ENCODE data around the gene IL1RAPL2. TPM values are rescaled to one million over a fixed set of nuclear protein-coding genes. Genes with fewer than 3 reads are reported as not detected.
A peak's percentile ranks its signal among the peaks of the same experiment; 100 is the strongest.
"Not testable (repeated sequence)": the region's sequence is repeated elsewhere in the genome, so short reads cannot be mapped to it uniquely, and the experiment has no call there.

The IL1RAPL2 gene
- total RNA-seq, 1 donor from 2014 or later = 1.8 TPM

DNA sequence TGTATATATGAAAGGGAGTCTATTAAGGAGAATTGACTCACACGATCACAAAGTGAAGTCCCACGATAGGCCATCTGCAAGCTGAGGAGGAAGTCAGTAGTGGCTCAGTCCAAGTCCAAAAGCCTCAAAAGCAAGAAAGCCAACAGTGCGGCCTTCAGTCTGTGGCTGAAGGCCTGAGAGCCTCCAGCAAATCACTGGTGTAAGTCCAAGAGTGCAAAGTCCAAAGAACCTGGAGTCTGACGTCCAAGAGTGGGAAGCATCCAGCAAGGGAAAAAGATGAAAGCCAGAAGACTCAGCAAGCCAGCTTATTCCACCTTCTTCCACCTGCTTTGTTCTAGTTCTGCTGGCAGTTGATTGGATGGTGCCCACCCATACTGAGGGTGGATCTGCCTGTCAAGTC is 104.1 kb downstream of the IL1RAPL2 start:
- no peak for DNase-seq

DNA sequence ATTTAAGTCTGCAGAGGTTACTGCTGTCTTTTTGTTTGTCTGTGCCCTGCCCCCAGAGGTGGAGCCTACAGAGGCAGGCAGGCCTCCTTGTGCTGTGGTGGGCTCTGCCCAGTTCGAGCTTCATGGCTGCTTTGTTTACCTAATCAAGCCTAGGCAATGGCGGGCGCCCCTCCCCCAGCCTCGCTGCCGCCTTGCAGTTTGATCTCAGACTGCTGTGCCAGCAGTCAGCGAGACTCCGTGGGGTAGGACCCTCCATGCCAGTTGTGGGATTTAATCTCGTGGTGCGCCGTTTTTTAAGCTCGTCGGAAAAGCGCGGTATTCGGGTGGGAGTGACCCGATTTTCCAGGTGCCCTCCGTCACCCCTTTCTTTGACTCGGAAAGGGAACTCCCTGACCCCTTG is 111.5 kb downstream of the IL1RAPL2 start:
- DNase-seq = not testable (repeated sequence)

DNA sequence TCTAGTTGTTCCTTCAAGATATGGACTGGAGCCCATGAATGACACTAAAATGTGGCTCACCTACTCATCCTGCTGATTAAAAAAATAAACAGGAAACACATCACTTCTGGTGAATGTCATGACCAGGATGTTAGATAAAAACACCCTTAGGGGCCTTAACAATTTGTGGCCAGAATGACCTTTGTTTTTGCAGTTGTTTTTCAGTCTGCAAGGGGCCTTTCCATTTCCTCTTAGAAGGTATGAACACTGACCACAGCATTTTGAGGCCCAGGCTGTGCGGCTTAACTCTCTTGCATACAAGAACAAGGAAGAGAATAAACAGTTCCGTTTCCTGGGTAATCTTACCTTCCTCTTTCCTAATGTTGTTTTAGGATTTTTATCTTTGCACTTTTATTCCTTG is 113.2 kb downstream of the IL1RAPL2 start:
- DNase-seq = no peak

DNA sequence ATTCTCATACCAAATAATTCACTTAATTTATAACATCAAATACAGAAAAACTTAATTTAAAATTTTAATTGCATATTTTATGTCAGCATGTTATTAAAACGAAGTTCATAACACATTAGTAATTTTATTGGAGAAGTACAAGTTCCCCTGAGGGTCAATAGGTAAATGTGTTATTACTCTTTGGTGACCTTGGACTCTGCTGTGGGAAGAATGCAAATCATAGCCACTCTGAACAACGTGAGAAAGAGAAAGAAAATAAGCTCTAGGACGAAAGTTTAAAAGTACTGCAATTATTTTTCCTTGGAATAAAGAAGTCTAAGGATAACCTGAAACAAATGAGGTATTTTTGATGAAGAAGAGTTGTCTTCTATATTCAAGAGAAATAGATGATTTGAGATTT is 115.2 kb downstream of the IL1RAPL2 start:
- no peak for DNase-seq

DNA sequence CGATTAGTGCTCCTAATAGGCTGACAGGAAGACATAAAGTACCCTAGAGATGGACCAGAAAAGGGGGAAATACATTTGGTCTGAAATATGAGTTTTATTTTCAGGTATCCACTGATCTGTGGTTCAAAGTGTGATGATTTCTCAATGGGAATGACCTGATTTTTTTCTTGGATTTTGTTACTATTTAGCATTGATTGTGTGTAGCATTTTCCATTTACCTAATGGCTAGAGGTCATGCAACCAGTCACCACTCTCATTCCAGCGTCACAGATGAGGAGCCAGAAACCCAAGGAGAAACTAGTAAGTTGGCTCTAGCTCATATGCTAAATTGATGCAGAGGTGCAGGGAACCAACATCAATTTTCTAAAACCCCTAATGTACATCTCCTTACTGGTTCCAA is 118.1 kb downstream of the IL1RAPL2 start:
- no peak for DNase-seq

DNA sequence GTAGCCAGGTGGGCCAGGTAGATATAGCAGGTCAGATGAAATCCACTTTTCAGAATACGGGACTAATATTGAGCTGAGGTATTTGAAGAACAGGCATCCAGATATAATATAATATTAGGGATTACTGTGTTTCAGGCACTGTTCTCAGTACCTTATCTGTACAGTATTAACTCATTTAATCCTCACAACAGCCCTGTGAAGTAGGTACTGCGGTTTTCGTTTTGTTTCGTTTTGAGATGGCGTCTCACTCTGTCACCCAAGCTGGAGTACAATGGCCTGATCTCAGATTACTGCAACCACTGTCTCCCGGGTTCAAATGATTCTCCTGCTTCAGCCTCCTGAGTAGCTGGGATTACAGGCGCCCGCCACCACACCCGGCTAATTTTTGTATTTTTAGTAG is 129.6 kb downstream of the IL1RAPL2 start:
- no peak for DNase-seq

DNA sequence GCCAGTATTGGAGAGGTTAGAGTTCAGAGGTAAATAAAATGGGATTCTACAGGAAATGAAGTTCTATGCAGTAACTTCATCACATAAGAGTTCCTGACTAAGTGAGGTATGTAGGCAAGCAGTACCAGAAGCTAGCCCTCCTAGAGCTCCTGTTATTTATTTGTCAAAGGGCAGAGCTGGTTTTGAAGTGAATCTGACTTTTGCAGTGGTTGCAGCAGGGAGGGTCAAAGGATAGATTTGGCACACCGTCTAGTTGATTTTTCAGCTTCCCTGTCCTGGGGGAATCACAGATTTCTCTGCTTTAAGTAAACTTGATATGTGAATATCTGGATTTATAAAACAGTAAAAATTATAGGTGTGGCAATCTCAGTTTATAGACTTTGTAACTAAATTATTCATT is 130.7 kb downstream of the IL1RAPL2 start:
- no peak for DNase-seq

DNA sequence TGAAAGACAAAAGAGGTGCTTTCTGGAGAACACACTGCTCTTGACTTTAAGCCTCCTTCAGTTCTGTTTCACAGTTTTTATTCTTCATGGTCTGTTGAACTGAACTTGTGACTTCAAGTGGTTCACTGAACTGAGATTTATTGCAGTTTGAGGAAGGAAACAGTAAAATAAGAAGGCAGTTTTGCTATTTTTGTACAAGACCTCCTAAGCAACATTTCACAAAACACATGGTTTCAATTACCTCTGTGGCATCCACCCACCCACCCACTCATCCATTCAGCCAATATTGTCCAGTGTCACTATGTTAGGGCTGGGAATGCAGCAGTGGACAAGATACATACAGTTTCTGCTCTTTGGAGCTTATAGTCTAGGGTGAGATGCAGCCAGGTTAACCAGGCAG is 131.3 kb downstream of the IL1RAPL2 start:
- peak; percentile 12 for DNase-seq

DNA sequence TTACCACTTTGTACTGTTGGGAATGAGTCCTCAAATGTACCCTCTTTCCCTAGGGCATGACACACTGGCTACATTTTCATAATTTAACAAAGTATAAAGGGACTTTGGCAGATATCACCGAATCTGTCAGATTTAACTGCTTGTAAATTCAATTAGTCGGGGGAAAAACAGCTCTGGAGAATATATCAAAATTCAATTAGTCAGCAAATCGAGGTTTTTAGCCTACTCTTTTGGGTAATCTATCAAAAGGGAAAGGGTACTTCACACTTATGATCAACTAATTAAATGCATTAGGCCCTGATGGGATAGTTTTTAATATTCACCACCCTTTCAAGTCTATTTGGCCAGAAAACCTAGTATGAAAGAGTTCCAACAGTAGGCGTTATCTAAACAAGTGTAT is 141.0 kb downstream of the IL1RAPL2 start:
- no peak for DNase-seq

DNA sequence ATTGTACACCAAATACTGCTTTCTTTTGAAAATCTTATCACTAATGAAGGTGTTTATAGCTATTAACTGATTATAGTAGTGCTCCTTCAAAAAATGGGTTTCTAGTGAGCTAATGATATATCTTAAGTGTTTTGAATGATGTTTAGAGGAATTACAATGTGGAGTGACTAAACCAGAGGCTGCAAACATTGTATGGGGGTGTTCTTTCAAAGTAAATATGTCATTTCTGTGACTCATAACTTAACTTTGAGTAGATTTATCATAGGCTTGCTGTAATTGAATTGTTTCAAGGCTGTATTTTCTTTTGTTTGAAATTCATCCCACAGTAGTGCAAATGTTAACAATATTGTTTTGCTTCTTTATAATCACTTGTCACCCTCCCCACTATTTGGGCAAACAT is 141.6 kb downstream of the IL1RAPL2 start:
- DNase-seq = no peak

DNA sequence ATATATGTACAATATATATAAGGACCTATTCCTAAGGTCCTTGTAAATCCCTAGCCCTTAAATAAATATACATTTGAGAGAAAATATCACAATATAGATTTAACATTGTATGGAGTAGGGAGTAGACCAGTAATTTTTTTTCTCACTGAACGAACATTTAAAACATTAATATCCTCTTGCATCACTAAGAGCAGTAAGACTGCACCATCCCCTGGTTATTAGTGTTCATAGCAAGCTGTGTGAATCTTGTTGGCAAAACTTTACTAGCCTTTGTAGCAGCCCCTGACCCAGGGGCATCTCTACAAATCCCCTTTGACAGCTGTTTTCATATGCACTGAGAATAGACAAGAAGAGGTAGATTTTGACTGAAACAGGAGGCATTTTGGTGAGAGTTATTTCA is 146.5 kb downstream of the IL1RAPL2 start:
- DNase-seq = no peak

DNA sequence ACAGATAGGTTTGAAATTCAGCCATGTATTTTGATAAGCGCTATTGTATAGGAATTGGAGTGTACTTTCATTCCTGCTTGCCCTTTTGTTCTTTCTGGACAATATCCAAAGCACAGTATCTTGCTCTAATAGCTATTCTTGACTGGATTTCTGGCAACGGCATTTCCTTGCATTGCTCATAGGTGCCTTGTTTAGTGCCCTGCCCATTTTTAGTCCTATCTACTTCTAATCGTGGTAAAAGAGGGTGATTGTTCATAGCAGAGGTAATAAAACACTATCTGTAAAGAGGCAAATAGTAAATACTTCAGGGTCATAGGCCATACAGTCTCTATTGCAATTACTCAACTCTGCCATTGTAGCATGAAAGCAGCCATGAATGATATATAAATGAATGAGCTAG is 155.9 kb downstream of the IL1RAPL2 start:
- DNase-seq = no peak

DNA sequence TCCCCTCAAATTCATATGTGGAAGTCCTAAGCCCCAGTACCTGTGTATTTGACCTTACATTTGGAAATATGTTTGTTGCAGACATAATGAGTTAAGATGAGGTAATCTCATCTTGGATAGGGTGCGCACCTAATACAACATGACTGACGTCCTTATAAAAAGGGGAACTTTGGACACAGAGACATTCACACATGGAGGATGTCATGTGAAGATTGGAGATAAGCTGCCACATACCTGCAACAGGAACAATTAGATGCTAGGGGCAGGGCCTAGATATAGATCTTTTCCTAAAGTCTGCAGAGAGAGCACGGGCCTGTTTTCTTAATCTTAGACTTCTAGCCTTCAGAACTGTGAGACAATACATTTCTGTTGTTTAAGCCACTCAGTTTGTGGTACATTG is 162.5 kb downstream of the IL1RAPL2 start:
- no peak for DNase-seq

DNA sequence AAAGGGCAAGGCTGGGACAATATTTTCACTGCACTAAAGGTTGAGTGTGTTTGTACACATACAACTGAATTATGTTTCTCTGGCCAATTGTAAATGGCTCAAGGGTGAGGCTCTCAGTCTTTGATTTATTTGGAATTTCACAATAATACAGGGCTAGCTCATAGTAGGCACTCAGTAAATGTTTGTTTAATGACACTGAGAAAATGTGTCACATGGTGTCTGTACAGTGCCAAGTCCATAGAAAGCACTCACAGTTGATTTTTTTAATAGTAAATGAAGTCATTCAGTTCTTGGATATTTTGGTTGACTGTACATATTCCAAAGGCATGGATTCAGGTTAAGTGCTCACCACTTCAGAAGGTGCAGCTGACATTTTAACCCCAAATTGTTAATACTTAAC is 176.4 kb downstream of the IL1RAPL2 start:
- no peak for DNase-seq

DNA sequence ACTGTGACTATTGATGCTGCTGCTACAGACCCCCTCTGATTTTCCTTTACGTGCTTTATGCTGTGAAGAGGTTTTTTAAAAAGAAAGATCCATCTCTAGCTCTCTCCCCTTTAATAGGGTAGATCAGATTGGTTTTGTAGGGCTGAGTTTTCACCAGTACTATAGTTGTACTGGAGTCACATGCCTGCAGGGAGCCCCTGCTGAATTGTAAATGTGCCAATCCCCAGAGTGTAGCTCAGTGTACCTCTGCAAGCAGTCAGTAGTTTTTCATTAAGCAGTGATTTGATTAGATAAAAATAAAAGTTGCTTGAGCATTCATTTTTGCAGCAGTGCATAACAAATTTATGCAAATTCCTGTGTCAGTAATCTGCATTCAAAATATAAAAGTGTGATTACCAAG is 179.2 kb downstream of the IL1RAPL2 start:
- no peak for DNase-seq

DNA sequence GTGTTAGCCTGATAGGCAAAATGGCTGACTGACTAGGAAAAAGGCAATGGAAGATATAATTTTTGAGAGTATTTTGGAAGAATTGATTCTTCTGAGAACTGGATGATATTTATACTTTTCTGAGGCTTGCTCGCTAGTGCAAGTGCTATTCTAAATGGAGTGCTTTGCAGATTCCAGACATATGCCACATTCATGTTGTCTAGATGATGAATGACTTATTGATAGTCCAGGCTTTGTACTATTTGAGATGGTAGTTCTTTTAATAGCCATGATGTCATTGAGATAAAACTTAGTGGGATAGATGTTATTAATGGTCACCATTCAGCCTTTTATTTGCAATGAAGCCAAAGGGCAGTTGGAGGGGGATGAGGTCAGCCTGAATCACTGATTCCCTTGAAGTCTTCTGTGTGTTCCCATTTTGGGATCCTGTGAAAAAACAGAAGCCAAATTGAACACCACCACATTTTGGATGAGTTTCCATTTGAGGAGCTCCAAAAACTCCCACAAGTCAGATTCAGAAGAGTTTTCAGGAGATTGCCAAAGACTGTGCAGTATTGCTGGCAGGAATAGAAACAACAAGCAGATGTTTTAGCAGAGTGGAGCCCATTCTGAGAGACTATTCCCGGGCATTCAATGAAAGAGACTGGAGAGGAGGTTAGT is 184.1 kb downstream of the IL1RAPL2 start:
- peak; percentile 73 for DNase-seq

DNA sequence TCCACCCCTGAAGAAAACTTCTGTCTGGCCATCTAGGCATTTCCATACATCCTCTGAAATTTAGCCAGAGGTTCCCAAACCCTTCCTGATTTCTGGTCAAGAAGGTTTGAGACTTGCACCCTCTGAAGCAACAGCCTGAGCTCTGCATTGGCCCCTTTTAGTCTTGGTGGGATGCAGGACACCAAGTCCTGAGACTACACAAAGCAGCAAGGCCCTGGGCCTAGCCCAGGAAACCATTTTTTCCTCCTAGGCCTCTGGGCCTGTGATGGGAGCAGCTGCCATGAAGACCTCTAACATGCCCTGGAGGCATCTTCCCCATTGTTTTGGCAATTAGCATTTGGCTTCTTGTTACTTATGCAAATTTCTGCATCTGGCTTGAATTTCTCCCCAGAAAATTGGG is 196.6 kb downstream of the IL1RAPL2 start:
- no peak for DNase-seq

DNA sequence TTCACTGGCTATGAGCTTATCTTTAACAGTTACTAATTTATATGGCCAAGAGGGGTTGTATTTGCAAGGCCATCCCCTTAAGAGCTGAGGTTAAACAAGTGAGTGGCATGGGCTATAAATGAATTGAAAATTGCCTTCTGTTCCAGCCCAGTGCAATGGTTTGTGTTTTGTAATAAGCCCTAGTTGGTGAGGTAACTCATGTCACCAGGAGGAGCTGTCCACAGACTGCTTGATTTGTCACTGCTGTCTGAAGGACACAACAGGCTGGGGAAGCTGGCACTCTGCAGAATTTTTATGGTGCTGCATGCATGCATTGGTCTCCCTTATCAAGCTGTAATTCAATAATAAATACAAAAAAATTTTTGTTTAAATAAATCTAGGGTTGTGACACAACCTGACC is 223.8 kb downstream of the IL1RAPL2 start:
- DNase-seq = no peak

DNA sequence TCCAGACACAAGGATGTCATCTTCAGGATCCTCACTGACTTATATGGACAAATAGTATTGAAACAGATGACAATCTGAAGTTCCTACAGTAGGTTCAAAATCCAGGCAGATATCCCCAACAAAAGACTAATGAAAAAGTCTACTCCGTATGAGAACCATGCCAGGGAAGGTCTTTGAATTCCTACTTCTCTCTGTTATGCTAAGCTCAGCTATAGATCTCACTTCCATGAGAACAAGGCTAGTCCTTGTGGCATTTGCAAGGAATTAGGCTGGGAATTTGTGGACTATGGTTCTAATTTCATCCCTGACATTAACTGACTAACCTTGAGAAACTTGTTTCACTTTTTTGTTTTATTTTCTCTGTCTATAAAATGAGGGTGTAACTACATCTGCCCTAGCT is 229.8 kb downstream of the IL1RAPL2 start:
- no peak for DNase-seq

DNA sequence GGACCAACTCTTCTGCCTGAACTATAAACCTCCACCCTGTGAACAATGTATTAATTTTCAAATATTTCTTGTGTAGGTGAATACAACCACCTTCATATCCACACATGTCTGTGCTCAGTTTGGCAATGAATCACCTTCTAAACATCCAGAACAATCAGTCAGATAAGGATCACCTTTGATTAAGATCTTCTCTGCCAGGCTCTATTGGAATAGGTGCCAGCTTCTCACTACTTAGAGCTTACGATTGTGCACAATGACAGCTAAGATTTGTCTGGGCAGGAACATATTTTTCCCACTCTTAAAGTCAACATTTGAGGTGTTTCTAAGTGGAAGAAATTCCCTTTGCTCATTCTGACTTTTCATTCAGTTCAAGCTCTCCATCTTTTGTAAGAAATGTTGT is 237.2 kb downstream of the IL1RAPL2 start:
- DNase-seq = no peak

DNA sequence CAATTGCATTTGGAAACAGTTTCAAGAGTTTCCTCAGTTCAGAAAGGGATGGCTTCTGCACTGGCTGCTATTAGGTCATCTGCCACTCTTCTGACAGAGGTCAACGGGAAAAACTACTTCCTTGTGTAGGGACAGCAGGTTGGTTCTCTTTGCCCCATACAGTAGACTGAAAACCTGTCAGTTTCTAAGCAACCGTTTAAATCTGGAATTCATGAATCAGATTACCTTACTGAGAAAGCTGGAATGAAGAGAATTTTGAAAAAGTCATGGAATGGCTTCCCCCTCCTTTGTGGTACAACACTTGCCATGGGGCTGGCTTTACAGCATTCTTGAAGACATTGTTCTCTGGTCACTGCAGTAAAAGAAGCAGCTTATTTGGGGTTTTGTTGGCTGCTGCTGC is 240.3 kb downstream of the IL1RAPL2 start:
- no peak for DNase-seq

DNA sequence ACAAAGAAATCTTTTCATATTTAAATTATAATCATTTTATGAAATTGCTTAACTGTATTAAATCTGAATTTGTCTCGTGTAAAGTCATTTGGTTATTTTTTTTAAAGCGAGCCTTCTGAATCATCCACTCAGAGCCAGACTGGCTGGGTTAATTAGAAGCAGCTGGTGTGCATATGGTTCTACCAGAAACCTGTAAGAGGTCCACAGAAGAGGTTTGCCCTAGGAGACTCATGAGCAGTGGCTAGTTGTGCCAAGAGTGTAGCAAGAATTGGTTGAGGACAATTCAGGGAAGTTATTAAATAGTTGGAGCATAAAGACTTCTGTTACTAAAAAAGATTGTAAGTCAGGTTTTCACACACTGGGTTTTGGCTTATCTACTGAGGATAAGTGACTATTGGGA is 267.4 kb downstream of the IL1RAPL2 start:
- DNase-seq = no peak

DNA sequence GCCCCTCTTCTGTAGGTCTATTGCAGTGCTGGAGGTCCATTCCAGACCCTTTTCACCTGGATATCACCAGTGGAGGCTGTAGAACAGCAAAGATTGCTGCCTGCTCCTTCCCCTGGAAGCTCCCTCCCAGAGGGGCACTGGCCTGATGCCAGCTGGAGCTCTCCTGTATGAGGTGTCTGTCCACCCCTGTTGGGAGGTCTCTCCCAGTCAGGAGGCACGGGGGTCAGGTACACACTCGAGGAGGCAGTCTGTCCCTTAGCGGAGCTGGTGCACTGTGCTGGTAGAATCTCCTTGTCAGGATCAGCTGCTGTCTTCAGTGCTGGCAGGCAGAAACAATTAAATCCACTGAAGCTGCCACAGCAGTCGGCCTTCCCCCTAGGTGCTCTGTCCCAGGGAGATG is 276.6 kb downstream of the IL1RAPL2 start:
- no peak for DNase-seq

DNA sequence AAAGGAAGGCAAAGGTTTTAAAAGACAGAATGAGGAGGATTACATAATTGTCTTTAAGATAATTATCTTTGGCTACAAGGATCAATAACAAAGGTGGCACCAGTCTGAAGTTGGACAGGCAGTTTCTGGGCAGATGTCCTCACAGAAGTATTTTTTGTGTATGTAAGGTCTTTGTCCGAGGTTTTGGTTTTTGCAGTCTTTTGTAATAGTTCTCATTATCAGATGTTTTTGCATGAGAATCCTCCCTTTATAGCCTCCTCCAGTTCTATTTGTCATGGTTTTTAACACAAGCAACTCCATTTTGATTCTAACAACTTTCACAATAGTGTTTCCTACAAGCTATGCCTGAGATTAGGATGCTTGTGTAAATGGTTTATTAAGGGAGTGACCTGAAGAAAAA is 286.2 kb downstream of the IL1RAPL2 start:
- DNase-seq = no peak

DNA sequence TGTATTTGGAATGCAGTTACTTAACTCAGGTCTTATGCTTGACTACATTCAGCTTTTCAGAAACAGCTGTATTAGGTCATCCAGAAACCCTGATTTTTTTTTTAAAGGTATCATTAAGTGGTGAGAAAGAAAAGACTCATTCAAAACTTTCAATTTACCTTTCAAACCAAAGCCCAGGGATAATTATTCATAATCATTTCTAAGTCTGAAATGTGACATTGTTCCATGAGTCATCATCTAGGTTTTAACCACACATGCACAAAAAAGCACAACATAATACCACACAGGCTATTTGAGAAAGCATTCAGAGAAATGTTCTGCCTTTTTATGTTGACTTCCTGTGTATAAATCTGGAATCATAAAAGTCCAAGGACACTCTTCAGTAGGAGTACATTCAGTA is 288.2 kb downstream of the IL1RAPL2 start:
- no peak for DNase-seq
